Tibial nerve (tissue), 4 donors: ENCODE measurements around the gene SEMA5B. TPM values are rescaled to one million over a fixed set of nuclear protein-coding genes. Genes with fewer than 3 reads are reported as not detected.

Source experiments
- DNase-seq, 2 donors: peaks; one replicate each; pipeline ENCODE4 v3.0.0-alpha.2; 2019; ENCODE audit warnings: low spot score in 2 of 2
- H3K27ac ChIP-seq, 4 donors: fragments of 200-600 bp; sonication (generic) in 3 of 4; one replicate each; pipeline ENCODE4 v1.5.1; 2017 to 2019; ENCODE audit warnings: mild to moderate bottlenecking in 1 of 4
- H3K27me3 ChIP-seq, 2 donors: fragments of 200-600 bp; sonication (generic) in 1 of 2; one replicate each; pipeline versions ENCODE4 v1.5.1 to v1.6.0; 2017 to 2019
- H3K36me3 ChIP-seq, 3 donors: fragments of 200-600 bp; sonication (generic); one replicate each; pipeline ENCODE4 v1.5.1; 2018 to 2019
- H3K4me1 ChIP-seq, 4 donors: fragments of 200-600 bp; sonication (generic) in 3 of 4; one replicate each; pipeline ENCODE4 v1.5.1; 2017 to 2019
- H3K4me3 ChIP-seq, 4 donors: fragments of 200-600 bp; sonication (generic) in 3 of 4; one replicate each; pipeline ENCODE4 v1.5.1; 2017 to 2019; ENCODE audit warnings: mild to moderate bottlenecking in 1 of 4, moderate library complexity in 1 of 4
- H3K9me3 ChIP-seq, 4 donors: fragments of 200-600 bp; sonication (generic) in 3 of 4; one replicate each; pipeline ENCODE4 v1.5.1; 2017 to 2019
- CTCF ChIP-seq, 5 experiments: fragments of 200-600 bp in 3 of 5; fragments of 450-650 bp in 2 of 5; sonication (generic) in 3 of 5; IDR thresholded peaks; one replicate each; pipeline ENCODE4 v1.5.1; 2016 to 2019; ENCODE audit warnings: antibody characterized with exemption in 5 of 5, mild to moderate bottlenecking in 3 of 5, moderate library complexity in 2 of 5
- EP300 ChIP-seq, 2 donors: sonication (generic); formaldehyde crosslinking; IDR thresholded peaks; one replicate each; pipeline ENCODE4 v1.6.1; 2017; ENCODE audit warnings: antibody characterized with exemption in 2 of 2, mild to moderate bottlenecking in 1 of 2
- POLR2A ChIP-seq, 2 donors: fragments of 450-650 bp; IDR thresholded peaks; one replicate each; pipeline ENCODE4 v1.6.1; 2017; ENCODE audit warnings: antibody characterized with exemption in 2 of 2, mild to moderate bottlenecking in 2 of 2, moderate library complexity in 2 of 2
- WGBS, 2 donors: methylation state at CpG; one replicate each; pipeline ENCODE4 v1.1.5; 2018; 5-methylcytosine and 5-hydroxymethylcytosine counted together
- total RNA-seq, 4 donors: library from RNA; depleted of rRNA; stranded (reverse); fragments of >200 nt; gene quantifications; one replicate each; pipeline ENCODE4 v1.1.0, GENCODE V29; 2016

The SEMA5B gene
- total RNA-seq, 4 donors from 2014 or later, result 6.7 to 19.7 (median 13.1) TPM

GRCh38 chr3:122991236-122991985, 36.2 kb downstream of the SEMA5B start:
- Histone ChIP-seq H3K36me3 (no peaks in the 10 kb centered on the region), H3K4me3 (no peak overlapping the region), H3K27me3 (no peaks in the 10 kb centered on the region), H3K27ac (no peak overlapping the region), H3K4me1 (peaks cover 0 to 47% (median 3%) of the 10 kb centered on the region in 4 donors), H3K9me3 (no peaks in the 10 kb centered on the region)
- 80 to 85% methylated on average over 8 of the region's 8 CpGs for WGBS, 2 donors
- TF ChIP-seq POLR2A (IDR thresholded peaks at IDR 0.05) (no peak), CTCF (IDR thresholded peaks at IDR 0.05) (no peak), EP300 (IDR thresholded peaks at IDR 0.05) (no peak)
- no peak for DNase-seq

- Histone ChIP-seq H3K27me3 (no peaks in the 10 kb centered on the region), H3K4me3 (no peak overlapping the region), H3K36me3 (no peaks in the 10 kb centered on the region), H3K4me1 (peaks cover 0 to 38% (median 0%) of the 10 kb centered on the region in 4 donors), H3K9me3 (no peaks in the 10 kb centered on the region), H3K27ac (no peak overlapping the region)
- no peak for DNase-seq
- 90 to 94% methylated on average over 4 of the region's 4 CpGs for WGBS, 2 donors
- TF ChIP-seq POLR2A (IDR thresholded peaks at IDR 0.05), result no peak
- no peak for TF ChIP-seq CTCF (IDR thresholded peaks at IDR 0.05)
- TF ChIP-seq EP300 (IDR thresholded peaks at IDR 0.05), result no peak
Observed at GRCh38 chr3:122989856-122990575, 37.5 kb downstream of the SEMA5B start.

- Histone ChIP-seq H3K4me1 (peaks cover 0 to 37% (median 0%) of the 10 kb centered on the region in 4 donors), H3K36me3 (no peaks in the 10 kb centered on the region), H3K4me3 (no peak overlapping the region), H3K27me3 (no peaks in the 10 kb centered on the region), H3K9me3 (no peaks in the 10 kb centered on the region), H3K27ac (no peak overlapping the region)
- TF ChIP-seq POLR2A (IDR thresholded peaks at IDR 0.05) (no peak), EP300 (IDR thresholded peaks at IDR 0.05) (no peak), CTCF (IDR thresholded peaks at IDR 0.05) (no peak)
- no peak for DNase-seq
- WGBS, 2 donors, result 49 to 61% methylated on average over 5 of the region's 5 CpGs
Observed at GRCh38 chr3:122988508-122988907, 39.1 kb downstream of the SEMA5B start.

GRCh38 chr3:122987736-122988319, 39.7 kb downstream of the SEMA5B start:
- Histone ChIP-seq H3K4me1 (peaks cover 0 to 31% (median 0%) of the 10 kb centered on the region in 4 donors), H3K4me3 (no peak overlapping the region), H3K27me3 (no peaks in the 10 kb centered on the region), H3K9me3 (no peaks in the 10 kb centered on the region), H3K27ac (no peak overlapping the region), H3K36me3 (no peaks in the 10 kb centered on the region)
- WGBS, 2 donors, result 76 to 86% methylated on average over 3 of the region's 3 CpGs
- TF ChIP-seq CTCF (IDR thresholded peaks at IDR 0.05) (no peak), EP300 (IDR thresholded peaks at IDR 0.05) (no peak), POLR2A (IDR thresholded peaks at IDR 0.05) (no peak)
- DNase-seq, result no peak

GRCh38 chr3:122987231-122987630, 40.3 kb downstream of the SEMA5B start:
- Histone ChIP-seq H3K4me3 (no peak overlapping the region), H3K9me3 (no peaks in the 10 kb centered on the region), H3K27ac (no peak overlapping the region), H3K27me3 (no peaks in the 10 kb centered on the region), H3K4me1 (peaks cover 0 to 30% (median 0%) of the 10 kb centered on the region in 4 donors), H3K36me3 (no peaks in the 10 kb centered on the region)
- TF ChIP-seq POLR2A (IDR thresholded peaks at IDR 0.05) (no peak), CTCF (IDR thresholded peaks at IDR 0.05) (no peak), EP300 (IDR thresholded peaks at IDR 0.05) (no peak)
- DNase-seq, result no peak
- WGBS, 2 donors, result 89 to 94% methylated on average over 2 of the region's 2 CpGs
